A673 (cell line): ENCODE results near the gene GPC6.

Source experiments
- EZH2 ChIP-seq: fragments of 200-600 bp; sonication (generic); IDR thresholded peaks from 2 replicates; pipeline ENCODE4 v1.6.1; 2017; ENCODE audit warnings: borderline replicate concordance, low read depth, mild to moderate bottlenecking, mixed read lengths, antibody characterized with exemption, low read length; ENCODE audit not compliant: poor library complexity, severe bottlenecking
- TF ChIP-seq, protein P1 (sequence below): fragments of 300-800, 200-600 bp; sonication (generic); conservative IDR thresholded peaks from 2 replicates; pipeline ENCODE4 v1.5.1; 2017; ENCODE audit warnings: low read depth, mild to moderate bottlenecking, antibody characterized with exemption, low read length, moderate library complexity, mixed read lengths

DNA sequence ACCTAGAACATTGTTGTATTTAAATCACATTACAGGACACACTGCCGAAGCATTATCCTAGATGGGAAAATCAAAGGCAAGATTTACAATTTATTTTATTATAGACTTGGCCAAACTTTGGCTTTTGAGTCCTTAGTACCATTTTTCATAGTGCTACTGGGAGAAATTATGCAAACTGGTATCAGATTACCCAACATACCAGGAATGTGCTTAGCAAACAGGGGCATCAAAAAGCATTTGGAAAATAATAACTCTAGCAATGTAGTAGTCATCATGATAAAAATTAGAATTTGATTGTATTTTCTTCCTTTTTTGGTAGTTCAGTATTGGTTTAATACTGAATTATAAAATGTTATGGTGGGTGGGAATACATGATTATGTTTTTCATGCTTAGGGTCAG is 34.0 kb downstream of the GPC6 start:
- TF ChIP-seq EZH2 = no peak
- TF ChIP-seq, protein P1, sequence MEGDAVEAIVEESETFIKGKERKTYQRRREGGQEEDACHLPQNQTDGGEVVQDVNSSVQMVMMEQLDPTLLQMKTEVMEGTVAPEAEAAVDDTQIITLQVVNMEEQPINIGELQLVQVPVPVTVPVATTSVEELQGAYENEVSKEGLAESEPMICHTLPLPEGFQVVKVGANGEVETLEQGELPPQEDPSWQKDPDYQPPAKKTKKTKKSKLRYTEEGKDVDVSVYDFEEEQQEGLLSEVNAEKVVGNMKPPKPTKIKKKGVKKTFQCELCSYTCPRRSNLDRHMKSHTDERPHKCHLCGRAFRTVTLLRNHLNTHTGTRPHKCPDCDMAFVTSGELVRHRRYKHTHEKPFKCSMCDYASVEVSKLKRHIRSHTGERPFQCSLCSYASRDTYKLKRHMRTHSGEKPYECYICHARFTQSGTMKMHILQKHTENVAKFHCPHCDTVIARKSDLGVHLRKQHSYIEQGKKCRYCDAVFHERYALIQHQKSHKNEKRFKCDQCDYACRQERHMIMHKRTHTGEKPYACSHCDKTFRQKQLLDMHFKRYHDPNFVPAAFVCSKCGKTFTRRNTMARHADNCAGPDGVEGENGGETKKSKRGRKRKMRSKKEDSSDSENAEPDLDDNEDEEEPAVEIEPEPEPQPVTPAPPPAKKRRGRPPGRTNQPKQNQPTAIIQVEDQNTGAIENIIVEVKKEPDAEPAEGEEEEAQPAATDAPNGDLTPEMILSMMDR = no peak
